LNCaP clone FGC (cell line): ENCODE data around the gene TRIM47.
A peak's percentile ranks its signal among the peaks of the same experiment; 100 is the strongest.

Experiments
- DNase-seq: peaks from one replicate; pipeline ENCODE4 v3.0.0-alpha.2; 2011; ENCODE audit warnings: low read depth
- H3K4me3 ChIP-seq: 2 replicates; pipeline ENCODE4 v1.5.1; 2011; ENCODE audit warnings: mild to moderate bottlenecking, low read depth, low read length, control low read depth
- CTCF ChIP-seq: IDR thresholded peaks from 2 replicates; pipeline ENCODE4 v1.5.1; 2012; ENCODE audit warnings: mild to moderate bottlenecking; ENCODE audit not compliant: control insufficient read depth, insufficient read depth; ENCODE audit errors: extremely low read depth

Gene TRIM47

GRCh38 chr17:75831032-75831571, 47.3 kb downstream of the TRIM47 start:
- no peak for TF ChIP-seq CTCF
- no peak overlapping the region for H3K4me3 ChIP-seq
- DNase-seq: no peak

GRCh38 chr17:75830164-75831031, 48.0 kb downstream of the TRIM47 start:
- no peak for DNase-seq
- H3K4me3 ChIP-seq: no peak overlapping the region
- TF ChIP-seq CTCF: peak; percentile 43

- DNase-seq: no peak
- H3K4me3 ChIP-seq: no peak overlapping the region
- TF ChIP-seq CTCF: no peak
Measured at GRCh38 chr17:75829747-75830146, 48.6 kb downstream of the TRIM47 start.

- no peak for TF ChIP-seq CTCF
- no peak overlapping the region for H3K4me3 ChIP-seq
- no peak for DNase-seq
Measured at GRCh38 chr17:75828741-75829140, 49.6 kb downstream of the TRIM47 start.

GRCh38 chr17:75828076-75828400, 50.3 kb downstream of the TRIM47 start:
- no peak for DNase-seq
- H3K4me3 ChIP-seq: no peak overlapping the region
- no peak for TF ChIP-seq CTCF

GRCh38 chr17:75827308-75828075, 50.9 kb downstream of the TRIM47 start:
- no peak for DNase-seq
- no peak overlapping the region for H3K4me3 ChIP-seq
- peak; percentile 44 for TF ChIP-seq CTCF
